Fibroblast of lung (primary cell): ENCODE measurements around the gene CDH1. TPM values are rescaled to one million over a fixed set of nuclear protein-coding genes. Genes with fewer than 3 reads are reported as not detected.

Source experiments
- DNase-seq, 2 donors: peaks; one replicate each; pipeline versions ENCODE4 v3.0.0 to v3.0.0-alpha.2; 2010; ENCODE audit warnings: low read depth in 2 of 2
- H2AFZ ChIP-seq: 2 replicates; pipeline ENCODE4 v1.5.1; 2012; ENCODE audit warnings: low read length, control low read depth, inconsistent platforms
- H3K27ac ChIP-seq: 2 replicates; pipeline ENCODE4 v1.5.1; 2011; ENCODE audit warnings: low read length, control low read depth; ENCODE audit not compliant: insufficient read depth
- H3K27me3 ChIP-seq: 2 replicates; pipeline ENCODE4 v1.5.1; 2011; ENCODE audit warnings: mild to moderate bottlenecking, low read length; ENCODE audit not compliant: control insufficient read depth, insufficient read depth
- H3K36me3 ChIP-seq: 2 replicates; pipeline ENCODE4 v1.5.1; 2011; ENCODE audit warnings: low read length; ENCODE audit not compliant: control insufficient read depth, insufficient read depth
- H3K4me1 ChIP-seq: 2 replicates; pipeline ENCODE4 v1.5.1; 2011; ENCODE audit warnings: low read length; ENCODE audit not compliant: control insufficient read depth, insufficient read depth; ENCODE audit errors: extremely low read depth
- H3K4me2 ChIP-seq: 2 replicates; pipeline ENCODE4 v1.5.1; 2011; ENCODE audit warnings: low read length, control low read depth; ENCODE audit not compliant: insufficient read depth; ENCODE audit errors: extremely low read depth
- H3K4me3 ChIP-seq, 4 experiments: fragments of 200-600 bp in 1 of 4; sonication (generic) in 1 of 4; replicated peaks in 1 of 4; 2 replicates each; pipeline ENCODE4 v1.5.1; 2011 to 2016; ENCODE audit warnings: low read length in 4 of 4, low read depth in 3 of 4, mild to moderate bottlenecking in 3 of 4, control low read depth in 2 of 4, inconsistent platforms in 1 of 4, mixed read lengths in 1 of 4; ENCODE audit not compliant: insufficient read depth in 1 of 4; ENCODE audit errors: control extremely low read depth in 1 of 4
- H3K79me2 ChIP-seq: 2 replicates; pipeline ENCODE4 v1.5.1; 2012; ENCODE audit warnings: mild to moderate bottlenecking, low read length, inconsistent platforms; ENCODE audit not compliant: control insufficient read depth, insufficient read depth
- H3K9ac ChIP-seq: 2 replicates; pipeline ENCODE4 v1.5.1; 2011; ENCODE audit warnings: mild to moderate bottlenecking, low read length, control low read depth; ENCODE audit not compliant: insufficient read depth
- H3K9me3 ChIP-seq: 2 replicates; pipeline ENCODE4 v1.5.1; 2012; ENCODE audit warnings: low read depth, low read length; ENCODE audit not compliant: control insufficient read depth, insufficient read depth
- H4K20me1 ChIP-seq: 2 replicates; pipeline ENCODE4 v1.5.1; 2011; ENCODE audit warnings: low read length; ENCODE audit not compliant: control insufficient read depth, insufficient read depth; ENCODE audit errors: extremely low read depth
- CTCF ChIP-seq, 2 donors: IDR thresholded peaks in 1 of 2; conservative IDR thresholded peaks in 1 of 2; 1 replicate in 1 of 2; 2 replicates in 1 of 2; pipeline ENCODE4 v1.5.1; 2011 to 2012; ENCODE audit warnings: low read length in 2 of 2, control low read depth in 1 of 2, inconsistent platforms in 1 of 2, low read depth in 1 of 2, mild to moderate bottlenecking in 1 of 2
- EZH2 ChIP-seq: IDR thresholded peaks from 2 replicates; pipeline ENCODE4 v1.5.1; 2012; ENCODE audit warnings: low read length, control low read depth, mild to moderate bottlenecking; ENCODE audit errors: missing control alignments
- polyA plus RNA-seq, 2 donors: library from polyadenylated mRNA; depleted of rRNA in 1 of 2; stranded (reverse) in 1 of 2; unstranded in 1 of 2; fragments of >200 nt; gene quantifications; 2 replicates each; pipeline ENCODE4 v1.2.1, GENCODE V29; 2011 to 2012; ENCODE audit warnings: missing spikeins in 1 of 2
- total RNA-seq: library from RNA; depleted of rRNA; stranded (reverse); fragments of >200 nt; gene quantifications from 2 replicates; pipeline ENCODE4 v1.2.1, GENCODE V29; 2014

The CDH1 gene
- total and polyA plus RNA-seq, 2 donors (not counting 1 experiment from before 2014, with no cell fraction given) = 0.02 TPM; not detected in 1

- H3K79me2 ChIP-seq = no peaks in the 10 kb centered on the region
Measured at GRCh38 chr16:68750193-68750695, 13.2 kb downstream of the CDH1 start.

GRCh38 chr16:68751160-68751559, 14.1 kb downstream of the CDH1 start:
- no peak for DNase-seq
- no peak for TF ChIP-seq CTCF (conservative IDR thresholded peaks at IDR 0.05 in 1 of 2, IDR thresholded peaks at IDR 0.05 in 1 of 2; ENCODE audit: low read depth in 1 of 2, low read length in 2 of 2)
- Histone ChIP-seq H3K4me1 (no peaks in the 10 kb centered on the region), H3K4me3 (no peak overlapping the region), H2AFZ (no peak overlapping the region), H4K20me1 (no peaks in the 10 kb centered on the region), H3K4me2 (no peak overlapping the region), H3K27me3 (no peaks in the 10 kb centered on the region), H3K9me3 (no peaks in the 10 kb centered on the region), H3K79me2 (no peaks in the 10 kb centered on the region), H3K9ac (no peak overlapping the region), H3K27ac (no peak overlapping the region), H3K36me3 (no peaks in the 10 kb centered on the region)

More at GRCh38 chr16:68750193-68750695, 13.2 kb downstream of the CDH1 start:
- H4K20me1 ChIP-seq = no peaks in the 10 kb centered on the region
- no peak overlapping the region for H3K27ac ChIP-seq
- H3K9me3 ChIP-seq = no peaks in the 10 kb centered on the region
- no peak overlapping the region for H3K4me2 ChIP-seq
- TF ChIP-seq CTCF (conservative IDR thresholded peaks at IDR 0.05 in 1 of 2, IDR thresholded peaks at IDR 0.05 in 1 of 2; ENCODE audit: low read depth in 1 of 2, low read length in 2 of 2) (no peak), EZH2 (no peak)
- no peak overlapping the region for H3K4me3 ChIP-seq
- H2AFZ ChIP-seq = no peak overlapping the region
- no peaks in the 10 kb centered on the region for H3K4me1 ChIP-seq
- H3K36me3 ChIP-seq = no peaks in the 10 kb centered on the region
- DNase-seq = no peak
- H3K9ac ChIP-seq = no peak overlapping the region
- H3K27me3 ChIP-seq = no peaks in the 10 kb centered on the region

GRCh38 chr16:68752602-68753001, 15.5 kb downstream of the CDH1 start:
- Histone ChIP-seq H3K4me1 (no peaks in the 10 kb centered on the region), H4K20me1 (no peaks in the 10 kb centered on the region), H3K36me3 (no peaks in the 10 kb centered on the region), H2AFZ (no peak overlapping the region), H3K9ac (no peak overlapping the region), H3K79me2 (no peaks in the 10 kb centered on the region), H3K9me3 (no peaks in the 10 kb centered on the region), H3K27me3 (no peaks in the 10 kb centered on the region), H3K4me3 (no peak overlapping the region), H3K4me2 (no peak overlapping the region), H3K27ac (no peak overlapping the region)
- TF ChIP-seq EZH2 = no peak
- no peak for DNase-seq
